DOHH2 (cell line): Measurements from ENCODE around the gene FOSL2.
A peak's percentile ranks its signal among the peaks of the same experiment; 100 is the strongest.

Experiments
- H3F3A ChIP-seq: fragments of 200-600 bp; sonication (generic), shearing (Covaris generic); 2 replicates; pipeline ENCODE4 v1.6.0; 2016; ENCODE audit warnings: antibody characterized with exemption, mild to moderate bottlenecking; ENCODE audit not compliant: control insufficient read depth, insufficient read depth
- H3K27ac ChIP-seq: fragments of 200-600 bp; sonication (generic); 2 replicates; pipeline ENCODE4 v1.5.1; 2014; ENCODE audit warnings: low read depth, mild to moderate bottlenecking, low read length, moderate library complexity
- H3K27me3 ChIP-seq: fragments of 200-600 bp; sonication (generic); 2 replicates; pipeline ENCODE4 v1.6.1; 2014; ENCODE audit warnings: mild to moderate bottlenecking, low read length, mixed read lengths; ENCODE audit not compliant: control insufficient read depth
- H3K36me3 ChIP-seq: fragments of 200-600 bp; sonication (generic); 2 replicates; pipeline ENCODE4 v1.6.1; 2014; ENCODE audit warnings: mild to moderate bottlenecking, low read length, moderate library complexity, mixed read lengths; ENCODE audit not compliant: control insufficient read depth
- H3K4me1 ChIP-seq: fragments of 200-600 bp; sonication (generic); 2 replicates; pipeline ENCODE4 v1.6.1; 2014; ENCODE audit warnings: mild to moderate bottlenecking, low read length, mixed read lengths; ENCODE audit not compliant: control insufficient read depth
- H3K4me2 ChIP-seq: fragments of 200-600 bp; sonication (generic); 2 replicates; pipeline ENCODE4 v1.6.0; 2014; ENCODE audit warnings: mild to moderate bottlenecking, low read length, moderate library complexity
- H3K4me3 ChIP-seq: fragments of 200-600 bp; sonication (generic); 2 replicates; pipeline ENCODE4 v1.5.1; 2014; ENCODE audit warnings: mild to moderate bottlenecking, low read length, mixed read lengths
- H3K79me2 ChIP-seq: fragments of 200-600 bp; sonication (generic); 2 replicates; pipeline ENCODE4 v1.6.1; 2014; ENCODE audit warnings: mild to moderate bottlenecking, low read length, mixed read lengths; ENCODE audit not compliant: control insufficient read depth
- H3K9me2 ChIP-seq: fragments of 200-600 bp; sonication (generic); replicated peaks from 2 replicates; pipeline ENCODE4 v1.6.1; 2014; ENCODE audit warnings: mild to moderate bottlenecking, low read length, mixed read lengths; ENCODE audit not compliant: control insufficient read depth
- H3K9me3 ChIP-seq: fragments of 200-600 bp; sonication (generic); 2 replicates; pipeline ENCODE4 v1.6.1; 2014; ENCODE audit warnings: antibody characterized with exemption, low read length, mixed read lengths; ENCODE audit not compliant: control insufficient read depth, insufficient read depth
- H4K20me1 ChIP-seq: fragments of 200-600 bp; sonication (generic); 2 replicates; pipeline ENCODE4 v1.6.0; 2014; ENCODE audit warnings: low read depth, mild to moderate bottlenecking, antibody characterized with exemption, low read length, moderate library complexity; ENCODE audit not compliant: control insufficient read depth, insufficient read depth
- EZH2phosphoT487 ChIP-seq: fragments of 200-600 bp; sonication (generic); IDR thresholded peaks from 2 replicates; pipeline ENCODE4 v1.6.1; 2017; ENCODE audit warnings: borderline replicate concordance, mild to moderate bottlenecking, antibody characterized with exemption, low read length, moderate library complexity, mixed read lengths
- TF ChIP-seq, protein P1 (sequence below): fragments of 200-600 bp; sonication (generic); IDR thresholded peaks from one replicate; pipeline ENCODE4 v1.5.1; 2014; ENCODE audit warnings: antibody characterized with exemption, mild to moderate bottlenecking, low read depth, low read length; ENCODE audit not compliant: poor library complexity, severe bottlenecking

The FOSL2 gene

DNA sequence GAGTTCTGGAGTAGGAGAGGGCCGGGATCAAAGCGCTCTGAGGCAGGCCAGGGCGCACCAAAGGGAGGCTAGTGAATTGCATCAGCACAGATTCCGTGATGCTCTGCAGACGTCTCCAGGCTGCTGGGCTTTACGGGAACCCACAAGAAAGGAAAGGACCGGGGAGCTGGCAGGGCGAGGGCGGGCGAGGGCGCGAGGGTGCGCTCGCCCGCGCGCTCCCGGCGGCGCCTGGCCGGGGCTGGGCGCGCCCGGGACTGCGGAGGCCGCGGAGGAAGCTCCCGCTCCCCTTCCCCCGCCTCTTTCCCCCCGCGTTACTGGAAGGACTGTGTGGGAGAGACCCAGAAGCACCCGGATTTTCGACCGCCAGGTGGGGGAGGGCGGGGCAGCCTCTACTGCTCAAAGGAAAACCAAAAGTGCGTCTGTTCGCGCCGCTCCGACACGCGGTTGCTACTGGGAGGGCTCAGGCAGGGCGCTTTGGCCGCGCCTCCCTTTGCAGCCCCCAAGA, 2.4 kb upstream of the FOSL2 start:
- H3K4me3 ChIP-seq: peak overlapping the region; percentile 50
- TF ChIP-seq, protein P1, sequence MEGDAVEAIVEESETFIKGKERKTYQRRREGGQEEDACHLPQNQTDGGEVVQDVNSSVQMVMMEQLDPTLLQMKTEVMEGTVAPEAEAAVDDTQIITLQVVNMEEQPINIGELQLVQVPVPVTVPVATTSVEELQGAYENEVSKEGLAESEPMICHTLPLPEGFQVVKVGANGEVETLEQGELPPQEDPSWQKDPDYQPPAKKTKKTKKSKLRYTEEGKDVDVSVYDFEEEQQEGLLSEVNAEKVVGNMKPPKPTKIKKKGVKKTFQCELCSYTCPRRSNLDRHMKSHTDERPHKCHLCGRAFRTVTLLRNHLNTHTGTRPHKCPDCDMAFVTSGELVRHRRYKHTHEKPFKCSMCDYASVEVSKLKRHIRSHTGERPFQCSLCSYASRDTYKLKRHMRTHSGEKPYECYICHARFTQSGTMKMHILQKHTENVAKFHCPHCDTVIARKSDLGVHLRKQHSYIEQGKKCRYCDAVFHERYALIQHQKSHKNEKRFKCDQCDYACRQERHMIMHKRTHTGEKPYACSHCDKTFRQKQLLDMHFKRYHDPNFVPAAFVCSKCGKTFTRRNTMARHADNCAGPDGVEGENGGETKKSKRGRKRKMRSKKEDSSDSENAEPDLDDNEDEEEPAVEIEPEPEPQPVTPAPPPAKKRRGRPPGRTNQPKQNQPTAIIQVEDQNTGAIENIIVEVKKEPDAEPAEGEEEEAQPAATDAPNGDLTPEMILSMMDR: no peak
- no peak for TF ChIP-seq EZH2phosphoT487
- no peaks in the 10 kb centered on the region for H3K79me2 ChIP-seq
- H3K9me3 ChIP-seq: no peaks in the 10 kb centered on the region
- peaks cover 72% of the 10 kb centered on the region for H3K27me3 ChIP-seq
- H3K9me2 ChIP-seq: no peaks in the 10 kb centered on the region
- peak overlapping the region; percentile 72 for H3K4me2 ChIP-seq
- no peak overlapping the region for H3K27ac ChIP-seq
- no peaks in the 10 kb centered on the region for H3F3A ChIP-seq
- H3K36me3 ChIP-seq: no peaks in the 10 kb centered on the region
- peaks cover 18% of the 10 kb centered on the region for H3K4me1 ChIP-seq
- 0 out of 2 replicates have a peak, but pooled peaks cover 3% of the 10 kb centered on the region for H4K20me1 ChIP-seq

DNA sequence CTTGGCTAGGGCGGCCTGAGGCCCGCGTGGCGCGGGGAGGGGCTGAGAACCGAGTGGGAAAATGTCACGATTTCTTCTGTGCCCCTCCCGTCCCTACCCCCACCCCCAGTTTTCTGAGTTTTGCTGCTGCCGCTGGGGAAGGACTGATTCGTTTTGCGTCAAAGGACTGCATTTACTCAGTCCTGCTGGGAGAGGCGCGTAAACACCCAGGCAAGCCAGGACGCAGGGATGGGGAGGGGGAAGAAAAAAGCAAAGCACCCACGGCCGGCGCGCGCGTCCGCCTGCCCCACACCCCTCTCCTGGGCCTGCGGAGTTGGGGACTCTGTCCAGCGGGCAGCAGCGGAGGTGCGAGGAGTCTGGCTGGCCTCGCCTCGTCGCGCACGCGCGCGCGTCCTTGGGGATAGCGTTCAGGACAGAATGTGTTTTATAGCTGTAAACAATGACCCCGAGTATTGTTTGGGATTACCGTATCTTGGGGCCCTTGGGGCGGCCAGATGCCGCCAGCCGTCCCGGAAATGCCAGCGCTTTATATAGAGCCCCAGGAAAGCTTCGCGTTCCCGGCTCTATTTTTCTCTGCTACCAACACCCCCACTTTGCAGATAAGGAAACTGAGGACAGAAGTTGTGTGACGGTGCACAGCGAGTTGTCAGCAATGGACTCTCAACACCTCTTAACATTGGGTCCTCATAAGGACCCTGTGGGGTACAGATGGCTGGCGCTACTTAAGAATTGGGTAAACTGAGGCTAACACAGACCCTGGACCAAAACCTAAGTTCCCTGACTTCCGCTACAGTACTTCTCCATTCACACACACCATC, 1.7 kb upstream of the FOSL2 start:
- peaks cover 74% of the 10 kb centered on the region for H3K27me3 ChIP-seq
- no peaks in the 10 kb centered on the region for H3K9me3 ChIP-seq
- H3K4me3 ChIP-seq: peak overlapping the region; percentile 50
- no peaks in the 10 kb centered on the region for H3K9me2 ChIP-seq
- H3K36me3 ChIP-seq: no peaks in the 10 kb centered on the region
- peaks cover 18% of the 10 kb centered on the region for H3K4me1 ChIP-seq
- no peaks in the 10 kb centered on the region for H3F3A ChIP-seq
- TF ChIP-seq EZH2phosphoT487: no peak
- TF ChIP-seq, protein P1: no peak
- H3K4me2 ChIP-seq: peak overlapping the region; percentile 72
- H3K79me2 ChIP-seq: no peaks in the 10 kb centered on the region
- H4K20me1 ChIP-seq: 0 out of 2 replicates have a peak, but pooled peaks cover 3% of the 10 kb centered on the region
- no peak overlapping the region for H3K27ac ChIP-seq

DNA sequence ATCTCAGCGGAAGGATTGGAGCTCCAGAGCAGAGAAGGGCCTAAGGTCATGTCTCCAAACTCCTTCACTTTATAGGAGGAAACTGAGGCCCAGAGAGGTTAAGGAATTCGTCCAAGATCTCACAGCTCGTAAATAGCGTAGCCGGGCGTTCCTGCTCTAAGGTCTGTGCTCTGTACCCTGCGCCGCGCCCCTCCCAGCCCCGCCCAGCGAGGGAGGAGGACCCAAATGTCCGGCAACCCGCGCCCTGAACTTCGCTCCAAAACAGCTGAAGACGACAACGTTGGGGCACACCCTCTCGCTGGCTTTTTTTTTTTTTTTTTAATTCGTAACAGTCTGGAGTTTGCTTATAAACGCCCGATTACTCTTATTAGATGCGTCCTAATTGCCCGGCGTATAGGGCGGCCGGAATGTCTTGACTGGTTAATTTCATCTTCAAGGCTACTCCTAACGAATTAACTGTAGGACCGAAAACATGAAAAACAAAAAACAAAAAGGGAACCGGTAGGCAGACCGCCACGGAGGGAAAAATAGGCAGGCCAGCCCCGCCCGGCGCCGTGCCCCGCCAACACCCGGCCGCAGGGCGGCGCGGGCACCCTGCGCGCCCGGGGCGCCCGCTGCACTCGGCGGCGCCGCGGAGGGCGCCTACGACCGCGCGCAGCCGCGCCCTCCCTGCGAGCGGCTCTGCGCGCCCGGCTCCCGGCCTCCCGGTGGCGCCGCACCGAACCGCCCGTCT, 928 bp upstream of the FOSL2 start:
- no peaks in the 10 kb centered on the region for H3K9me3 ChIP-seq

More for the DNA sequence above, 928 bp upstream of the FOSL2 start:
- Histone ChIP-seq H3K79me2 (no peaks in the 10 kb centered on the region), H3K27me3 (peaks cover 79% of the 10 kb centered on the region), H4K20me1 (0 out of 2 replicates have a peak, but pooled peaks cover 3% of the 10 kb centered on the region), H3K4me3 (peak overlapping the region; percentile 76), H3K4me1 (peaks cover 18% of the 10 kb centered on the region), H3K36me3 (no peaks in the 10 kb centered on the region), H3K9me2 (no peaks in the 10 kb centered on the region), H3K4me2 (peak overlapping the region; percentile 85), H3K27ac (no peak overlapping the region), H3F3A (no peaks in the 10 kb centered on the region)
- no peak for TF ChIP-seq EZH2phosphoT487
- TF ChIP-seq, protein P1: peak; percentile 11
